Measurements from ENCODE around the gene GPR156. TPM values are rescaled to one million over a fixed set of nuclear protein-coding genes. Genes with fewer than 3 reads are reported as not detected.

Gene GPR156
- total RNA-seq, 4 donors from 2014 or later, result 0.20 to 0.72 (median 0.41) TPM

DNA sequence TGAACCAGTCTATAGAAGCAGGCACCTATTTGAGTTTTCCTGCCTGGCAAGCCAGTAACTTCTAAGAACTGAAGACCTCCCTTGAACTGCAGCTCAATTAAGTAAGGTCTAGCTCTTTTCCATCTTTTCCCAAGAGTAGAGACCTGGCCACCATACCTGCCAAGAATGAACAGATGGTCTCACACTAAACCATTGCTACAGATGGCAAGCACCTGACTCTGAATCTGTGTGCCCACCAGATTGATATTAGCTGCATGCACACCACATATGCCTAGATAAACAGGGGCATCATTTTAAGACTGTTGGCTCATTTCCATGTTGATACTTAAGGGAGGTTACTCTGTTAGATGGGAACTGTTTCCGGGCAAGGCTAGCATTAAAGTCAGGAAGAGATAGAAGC, 156.0 kb downstream of the GPR156 start:
- no peak overlapping the region for H3K4me3 ChIP-seq (ENCODE audit: low read depth, poor library complexity, severe bottlenecking)
- no peak for DNase-seq (ENCODE audit: low spot score in 2 of 2)
- TF ChIP-seq, protein P1, sequence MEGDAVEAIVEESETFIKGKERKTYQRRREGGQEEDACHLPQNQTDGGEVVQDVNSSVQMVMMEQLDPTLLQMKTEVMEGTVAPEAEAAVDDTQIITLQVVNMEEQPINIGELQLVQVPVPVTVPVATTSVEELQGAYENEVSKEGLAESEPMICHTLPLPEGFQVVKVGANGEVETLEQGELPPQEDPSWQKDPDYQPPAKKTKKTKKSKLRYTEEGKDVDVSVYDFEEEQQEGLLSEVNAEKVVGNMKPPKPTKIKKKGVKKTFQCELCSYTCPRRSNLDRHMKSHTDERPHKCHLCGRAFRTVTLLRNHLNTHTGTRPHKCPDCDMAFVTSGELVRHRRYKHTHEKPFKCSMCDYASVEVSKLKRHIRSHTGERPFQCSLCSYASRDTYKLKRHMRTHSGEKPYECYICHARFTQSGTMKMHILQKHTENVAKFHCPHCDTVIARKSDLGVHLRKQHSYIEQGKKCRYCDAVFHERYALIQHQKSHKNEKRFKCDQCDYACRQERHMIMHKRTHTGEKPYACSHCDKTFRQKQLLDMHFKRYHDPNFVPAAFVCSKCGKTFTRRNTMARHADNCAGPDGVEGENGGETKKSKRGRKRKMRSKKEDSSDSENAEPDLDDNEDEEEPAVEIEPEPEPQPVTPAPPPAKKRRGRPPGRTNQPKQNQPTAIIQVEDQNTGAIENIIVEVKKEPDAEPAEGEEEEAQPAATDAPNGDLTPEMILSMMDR (IDR thresholded peaks at IDR 0.05), result no peak
- no peak for TF ChIP-seq POLR2A (IDR thresholded peaks at IDR 0.05)
- intact Hi-C loops (cut with DNase I; ENCODE audit: low total_unique reads), result no loop called here
- 91 to 93% methylated on average over 1 of the region's 1 CpG for WGBS, 2 donors

DNA sequence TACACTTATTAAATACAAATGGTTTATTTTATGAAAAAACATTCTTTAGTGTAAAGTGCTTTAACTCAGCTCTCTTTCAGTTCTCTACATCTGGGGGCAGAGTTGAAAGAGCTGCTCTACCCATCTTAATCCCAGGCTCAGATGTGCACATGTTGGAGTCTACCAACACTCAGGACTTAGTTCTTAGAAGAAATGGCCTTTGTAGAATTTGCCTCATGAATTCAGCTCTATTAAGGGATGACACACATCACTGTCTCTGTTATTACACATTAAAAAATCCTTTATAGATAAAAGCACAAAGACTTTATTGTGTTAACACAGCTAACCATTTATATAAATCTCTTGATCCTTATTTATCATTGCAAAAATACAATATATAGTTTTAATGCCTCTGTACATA, 159.0 kb downstream of the GPR156 start:
- no peak overlapping the region for H3K4me3 ChIP-seq (ENCODE audit: low read depth, poor library complexity, severe bottlenecking)
- DNase-seq (ENCODE audit: low spot score in 2 of 2), result no peak
- TF ChIP-seq, protein P1 (IDR thresholded peaks at IDR 0.05), result no peak
- no peak for TF ChIP-seq POLR2A (IDR thresholded peaks at IDR 0.05)
- intact Hi-C loops (cut with DNase I; ENCODE audit: low total_unique reads), result no loop called here

DNA sequence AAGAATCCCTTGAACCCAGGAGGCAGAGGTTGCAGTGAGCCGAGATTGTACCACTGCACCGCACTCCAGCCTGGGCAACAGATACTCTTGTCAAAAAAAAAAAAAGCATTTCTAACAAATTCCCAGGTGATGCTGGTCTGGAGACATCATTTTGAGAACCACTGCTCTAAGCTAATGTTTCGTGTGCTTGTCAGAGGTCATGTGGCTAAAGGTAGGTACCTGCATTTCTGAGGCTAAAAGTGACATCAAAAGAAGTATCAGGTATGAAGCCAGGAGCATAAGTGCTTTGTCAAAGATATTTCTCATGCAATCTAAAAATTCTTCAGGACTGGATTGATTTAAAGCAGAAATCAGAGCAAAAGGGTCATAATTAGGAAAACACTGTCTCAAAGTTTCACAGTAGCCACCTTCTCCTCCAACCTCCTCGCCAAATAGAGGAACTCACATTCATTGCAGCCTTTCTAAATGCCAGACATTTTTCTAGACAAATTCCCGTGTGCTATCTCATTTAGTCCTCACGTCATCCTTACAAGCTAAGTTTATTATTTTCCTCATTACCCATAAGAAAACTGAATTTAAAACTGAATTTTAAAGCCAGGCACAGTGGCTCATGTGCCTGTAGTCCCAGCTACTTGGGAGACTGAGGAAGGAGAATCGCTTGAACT, 165.0 kb downstream of the GPR156 start:
- H3K4me3 ChIP-seq (ENCODE audit: low read depth, poor library complexity, severe bottlenecking), result no peak overlapping the region
- WGBS, 2 donors, result 90 to 96% methylated on average over 7 of the region's 7 CpGs
- no peak for TF ChIP-seq POLR2A (IDR thresholded peaks at IDR 0.05)
- TF ChIP-seq, protein P1 (IDR thresholded peaks at IDR 0.05), result no peak
- intact Hi-C loops (cut with DNase I; ENCODE audit: low total_unique reads), result no loop called here
- DNase-seq (ENCODE audit: low spot score in 2 of 2), result no peak

Other genes with a start within 250 kb of the GPR156 start
- gene GSK3B, start 190.8 kb downstream of the GPR156 start, total RNA-seq, result 10 to 100 TPM; 37.3 to 48.7 (median 46.0) TPM
- gene LRRC58, start 64.1 kb upstream of the GPR156 start, total RNA-seq, result 10 to 100 TPM; 29.3 to 33.0 (median 31.3) TPM
- 100 to 1,000 TPM in 2 of 4 donors, 10 to 100 TPM in 2; 52.8 to 207 (median 104) TPM for gene FSTL1, start 165.8 kb upstream of the GPR156 start, total RNA-seq

Measured in lower leg skin (tissue), 4 donors.